SK-N-SH (cell line): ENCODE data around the gene UGDH. TPM values are rescaled to one million over a fixed set of nuclear protein-coding genes. Genes with fewer than 3 reads are reported as not detected.

Source experiments
- CTCF ChIA-PET: fragments of 300-600, 350-600 bp; formaldehyde crosslinking; extraction: SDS; loops from one replicate; lab custom pipeline; 2021; lab: Yijun Ruan, JAX
- POLR2A ChIA-PET: fragments of 350-600 bp; sonication (Branson Sonifier 250); formaldehyde crosslinking; extraction: SDS; loops from one replicate; lab custom pipeline; 2020; ENCODE audit warnings: antibody characterized with exemption, inconsistent platforms; lab: Yijun Ruan, JAX
- DNase-seq: peaks from one replicate; pipeline ENCODE4 v3.0.0; 2012
- H2AFZ ChIP-seq: fragments of 200-600 bp; sonication (generic); 2 replicates; pipeline ENCODE4 v1.8.1; 2016; ENCODE audit warnings: antibody characterized with exemption, mild to moderate bottlenecking, low read depth
- H3F3A ChIP-seq: fragments of 200-600 bp; sonication (generic); replicated peaks from 2 replicates; pipeline ENCODE3; 2016; ENCODE audit warnings: antibody characterized with exemption, mild to moderate bottlenecking; ENCODE audit not compliant: insufficient read depth
- H3K27ac ChIP-seq, 2 experiments: fragments of 200-500 bp in 1 of 2; fragments of 200-600 bp in 1 of 2; sonication (Bioruptor generic) in 1 of 2; sonication (generic), shearing (Covaris generic) in 1 of 2; 2 replicates each; pipeline versions ENCODE4 v1.5.1 to v1.6.1; 2014 to 2016; ENCODE audit warnings: low read depth in 2 of 2, inconsistent platforms in 1 of 2, low read length in 1 of 2, mild to moderate bottlenecking in 1 of 2, mixed read lengths in 1 of 2
- H3K27me3 ChIP-seq: fragments of 200-600 bp; sonication (generic), shearing (Covaris generic); 2 replicates; pipeline ENCODE4 v1.6.1; 2016; ENCODE audit warnings: mixed run types; ENCODE audit not compliant: insufficient read depth
- H3K36me3 ChIP-seq, 2 experiments: fragments of 200-500 bp in 1 of 2; fragments of 200-600 bp in 1 of 2; sonication (Bioruptor generic) in 1 of 2; sonication (generic) in 1 of 2; replicated peaks in 1 of 2; 2 replicates each; pipeline versions ENCODE3 to v1.5.1; 2014 to 2016; ENCODE audit warnings: low read length in 1 of 2, mild to moderate bottlenecking in 1 of 2; ENCODE audit not compliant: insufficient read depth in 2 of 2, control insufficient read depth in 1 of 2
- H3K4me1 ChIP-seq, 2 experiments: fragments of 200-500 bp in 1 of 2; fragments of 200-600 bp in 1 of 2; sonication (Bioruptor generic) in 1 of 2; sonication (generic), shearing (Covaris generic) in 1 of 2; 2 replicates each; pipeline versions ENCODE4 v1.5.1 to v1.6.1; 2014 to 2016; ENCODE audit warnings: low read depth in 1 of 2, low read length in 1 of 2, mixed run types in 1 of 2; ENCODE audit not compliant: insufficient read depth in 2 of 2, control insufficient read depth in 1 of 2
- H3K4me2 ChIP-seq: fragments of 200-600 bp; sonication (generic), shearing (Covaris generic); 2 replicates; pipeline ENCODE4 v1.6.1; 2017; ENCODE audit warnings: mixed run types
- H3K4me3 ChIP-seq, 2 experiments: fragments of 200-500 bp in 1 of 2; fragments of 200-600 bp in 1 of 2; sonication (Bioruptor generic) in 1 of 2; sonication (generic), shearing (Covaris generic) in 1 of 2; 2 replicates each; pipeline versions ENCODE4 v1.5.1 to v1.8.1; 2014 to 2016; ENCODE audit warnings: low read depth in 2 of 2, inconsistent platforms in 1 of 2, low read length in 1 of 2, mild to moderate bottlenecking in 1 of 2, mixed read lengths in 1 of 2, moderate library complexity in 1 of 2
- H3K79me2 ChIP-seq: fragments of 200-600 bp; sonication (generic); 2 replicates; pipeline ENCODE4 v1.8.1; 2017; ENCODE audit warnings: mild to moderate bottlenecking; ENCODE audit not compliant: insufficient read depth
- H3K9ac ChIP-seq: fragments of 200-600 bp; sonication (generic); 2 replicates; pipeline ENCODE4 v1.6.1; 2017; ENCODE audit warnings: mixed run types
- H3K9me2 ChIP-seq: fragments of 200-600 bp; sonication (generic); 2 replicates; pipeline ENCODE4 v1.6.1; 2017; ENCODE audit warnings: mixed run types
- H3K9me3 ChIP-seq: fragments of 200-600 bp; sonication (generic); 2 replicates; pipeline ENCODE4 v1.6.1; 2017; ENCODE audit warnings: mixed run types, mild to moderate bottlenecking, moderate library complexity
- H4K20me1 ChIP-seq: fragments of 200-600 bp; sonication (generic); 2 replicates; pipeline ENCODE4 v1.6.1; 2017; ENCODE audit warnings: mild to moderate bottlenecking, mixed run types; ENCODE audit not compliant: insufficient read depth
- EZH2phosphoT487 ChIP-seq: fragments of 200-600 bp; sonication (generic); IDR thresholded peaks from 2 replicates; pipeline ENCODE4 v1.6.1; 2017; ENCODE audit warnings: low read depth, mixed run types, mild to moderate bottlenecking, antibody characterized with exemption, moderate library complexity, borderline replicate concordance
- FOSL2 ChIP-seq: IDR thresholded peaks from 2 replicates; pipeline ENCODE4 v1.4.0; 2012; ENCODE audit warnings: low read depth, mild to moderate bottlenecking, moderate library complexity, borderline replicate concordance
- FOXJ3 ChIP-seq: sonication (generic); formaldehyde crosslinking; IDR thresholded peaks from 2 replicates; pipeline ENCODE4 v1.5.1; 2020; ENCODE audit warnings: mild to moderate bottlenecking, missing genetic modification reagents
- FOXM1 ChIP-seq: IDR thresholded peaks from 2 replicates; pipeline ENCODE4 v1.4.0; 2012; ENCODE audit warnings: low read depth, mild to moderate bottlenecking
- GABPA ChIP-seq: IDR thresholded peaks from 2 replicates; pipeline ENCODE4 v1.4.0; 2012; ENCODE audit warnings: low read depth, mild to moderate bottlenecking
- JUND ChIP-seq: IDR thresholded peaks from 2 replicates; pipeline ENCODE4 v1.4.0; 2012
- NRF1 ChIP-seq: IDR thresholded peaks from 2 replicates; pipeline ENCODE4 v1.6.1; 2012; ENCODE audit warnings: low read depth, mild to moderate bottlenecking, low read length
- POLR2AphosphoS5 ChIP-seq: IDR thresholded peaks from 2 replicates; pipeline ENCODE4 v1.6.1; 2012; ENCODE audit warnings: low read depth, low read length
- RCOR1 ChIP-seq: fragments of 150-350 bp; IDR thresholded peaks from 2 replicates; pipeline ENCODE4 v1.6.1; 2017; ENCODE audit warnings: antibody characterized with exemption, low read length
- RXRA ChIP-seq: IDR thresholded peaks from 2 replicates; pipeline ENCODE4 v1.4.0; 2012; ENCODE audit warnings: low read depth, mild to moderate bottlenecking, borderline replicate concordance
- SMC3 ChIP-seq: IDR thresholded peaks from 2 replicates; pipeline ENCODE4 v1.6.1; 2012; ENCODE audit warnings: low read depth, low read length, improper control_type of control experiment
- WGBS: methylation state at CpG from one replicate; pipeline ENCODE4 v1.1.6; 2017; ENCODE audit warnings: low lambda C conversion rate; 5-methylcytosine and 5-hydroxymethylcytosine counted together
- polyA plus RNA-seq, 3 experiments: library from polyadenylated mRNA; depleted of rRNA; stranded (reverse); fragments of >200 nt; gene quantifications; 2 replicates each; pipeline ENCODE4 v1.2.3, GENCODE V29; 2012
- TF ChIP-seq, protein P1 (sequence below): fragments of 150-350 bp; IDR thresholded peaks from 2 replicates; pipeline ENCODE4 v1.6.1; 2017; ENCODE audit warnings: antibody characterized with exemption, low read length, low read depth, borderline replicate concordance
- TF ChIP-seq, protein P2 (sequence below): IDR thresholded peaks from 2 replicates; pipeline ENCODE4 v1.4.0; 2012; ENCODE audit warnings: low read depth, borderline replicate concordance
- TF ChIP-seq, protein P3 (sequence below): fragments of 150-350 bp; IDR thresholded peaks from 2 replicates; pipeline ENCODE4 v1.6.1; 2016; ENCODE audit warnings: mild to moderate bottlenecking, low read depth, low read length
- TF ChIP-seq, protein P4 (sequence below): fragments of 200-600 bp; sonication (generic); IDR thresholded peaks from 2 replicates; pipeline ENCODE4 v1.6.1; 2017; ENCODE audit warnings: antibody characterized with exemption, mild to moderate bottlenecking, moderate library complexity
- TF ChIP-seq, protein P5 (sequence below): IDR thresholded peaks from 2 replicates; pipeline ENCODE4 v1.4.0; 2012; ENCODE audit warnings: low read depth, borderline replicate concordance

Gene UGDH
- polyA plus RNA-seq, 1 of the 3 experiments (the other 2 are of a cell fraction): 41.6 TPM

DNA sequence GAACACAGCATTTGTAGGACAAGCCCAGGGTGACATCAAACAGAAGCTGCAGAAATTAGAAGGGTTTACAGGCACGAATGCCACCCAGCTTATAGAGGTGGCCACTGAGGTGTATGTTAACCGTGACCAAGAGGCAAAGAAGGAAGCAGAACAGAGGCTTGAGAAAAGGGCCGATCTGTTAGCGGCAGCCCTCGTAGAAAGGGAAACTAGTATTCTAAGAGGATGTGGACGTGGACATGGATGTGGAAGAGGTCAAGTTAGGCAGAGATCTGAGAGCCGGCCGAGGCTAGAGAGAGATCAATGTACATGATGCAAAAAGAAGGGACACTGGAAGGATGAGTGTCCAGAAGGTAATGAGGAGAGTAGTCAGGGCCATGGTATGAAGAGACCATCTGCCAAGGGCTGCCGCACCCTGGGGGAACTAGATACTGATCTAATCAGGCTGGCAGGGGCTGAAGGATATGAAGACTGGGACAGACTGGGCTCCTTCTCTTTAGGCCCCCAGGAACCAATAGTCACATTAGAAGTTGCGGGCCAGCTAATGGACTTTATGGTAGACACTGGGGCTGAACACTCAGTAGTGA, 40.9 kb downstream of the UGDH start:
- POLR2A ChIA-PET: no interaction called here
- H3K4me2 ChIP-seq: no peak overlapping the region
- TF ChIP-seq NRF1: no peak
- TF ChIP-seq EZH2phosphoT487: no peak
- TF ChIP-seq FOSL2: no peak
- no peak for TF ChIP-seq RCOR1
- TF ChIP-seq GABPA: no peak
- TF ChIP-seq, protein P1, sequence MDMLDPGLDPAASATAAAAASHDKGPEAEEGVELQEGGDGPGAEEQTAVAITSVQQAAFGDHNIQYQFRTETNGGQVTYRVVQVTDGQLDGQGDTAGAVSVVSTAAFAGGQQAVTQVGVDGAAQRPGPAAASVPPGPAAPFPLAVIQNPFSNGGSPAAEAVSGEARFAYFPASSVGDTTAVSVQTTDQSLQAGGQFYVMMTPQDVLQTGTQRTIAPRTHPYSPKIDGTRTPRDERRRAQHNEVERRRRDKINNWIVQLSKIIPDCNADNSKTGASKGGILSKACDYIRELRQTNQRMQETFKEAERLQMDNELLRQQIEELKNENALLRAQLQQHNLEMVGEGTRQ: no peak
- TF ChIP-seq, protein P2, sequence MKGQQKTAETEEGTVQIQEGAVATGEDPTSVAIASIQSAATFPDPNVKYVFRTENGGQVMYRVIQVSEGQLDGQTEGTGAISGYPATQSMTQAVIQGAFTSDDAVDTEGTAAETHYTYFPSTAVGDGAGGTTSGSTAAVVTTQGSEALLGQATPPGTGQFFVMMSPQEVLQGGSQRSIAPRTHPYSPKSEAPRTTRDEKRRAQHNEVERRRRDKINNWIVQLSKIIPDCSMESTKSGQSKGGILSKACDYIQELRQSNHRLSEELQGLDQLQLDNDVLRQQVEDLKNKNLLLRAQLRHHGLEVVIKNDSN: no peak
- TF ChIP-seq, protein P3, sequence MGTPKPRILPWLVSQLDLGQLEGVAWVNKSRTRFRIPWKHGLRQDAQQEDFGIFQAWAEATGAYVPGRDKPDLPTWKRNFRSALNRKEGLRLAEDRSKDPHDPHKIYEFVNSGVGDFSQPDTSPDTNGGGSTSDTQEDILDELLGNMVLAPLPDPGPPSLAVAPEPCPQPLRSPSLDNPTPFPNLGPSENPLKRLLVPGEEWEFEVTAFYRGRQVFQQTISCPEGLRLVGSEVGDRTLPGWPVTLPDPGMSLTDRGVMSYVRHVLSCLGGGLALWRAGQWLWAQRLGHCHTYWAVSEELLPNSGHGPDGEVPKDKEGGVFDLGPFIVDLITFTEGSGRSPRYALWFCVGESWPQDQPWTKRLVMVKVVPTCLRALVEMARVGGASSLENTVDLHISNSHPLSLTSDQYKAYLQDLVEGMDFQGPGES: no peak
- no peak for TF ChIP-seq RXRA
- no peak for TF ChIP-seq SMC3
- no peak for TF ChIP-seq POLR2AphosphoS5
- TF ChIP-seq FOXJ3 (CRISPR knock-in tag): no peak
- TF ChIP-seq, protein P4, sequence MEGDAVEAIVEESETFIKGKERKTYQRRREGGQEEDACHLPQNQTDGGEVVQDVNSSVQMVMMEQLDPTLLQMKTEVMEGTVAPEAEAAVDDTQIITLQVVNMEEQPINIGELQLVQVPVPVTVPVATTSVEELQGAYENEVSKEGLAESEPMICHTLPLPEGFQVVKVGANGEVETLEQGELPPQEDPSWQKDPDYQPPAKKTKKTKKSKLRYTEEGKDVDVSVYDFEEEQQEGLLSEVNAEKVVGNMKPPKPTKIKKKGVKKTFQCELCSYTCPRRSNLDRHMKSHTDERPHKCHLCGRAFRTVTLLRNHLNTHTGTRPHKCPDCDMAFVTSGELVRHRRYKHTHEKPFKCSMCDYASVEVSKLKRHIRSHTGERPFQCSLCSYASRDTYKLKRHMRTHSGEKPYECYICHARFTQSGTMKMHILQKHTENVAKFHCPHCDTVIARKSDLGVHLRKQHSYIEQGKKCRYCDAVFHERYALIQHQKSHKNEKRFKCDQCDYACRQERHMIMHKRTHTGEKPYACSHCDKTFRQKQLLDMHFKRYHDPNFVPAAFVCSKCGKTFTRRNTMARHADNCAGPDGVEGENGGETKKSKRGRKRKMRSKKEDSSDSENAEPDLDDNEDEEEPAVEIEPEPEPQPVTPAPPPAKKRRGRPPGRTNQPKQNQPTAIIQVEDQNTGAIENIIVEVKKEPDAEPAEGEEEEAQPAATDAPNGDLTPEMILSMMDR: no peak
- no peak for TF ChIP-seq JUND
- TF ChIP-seq, protein P5, sequence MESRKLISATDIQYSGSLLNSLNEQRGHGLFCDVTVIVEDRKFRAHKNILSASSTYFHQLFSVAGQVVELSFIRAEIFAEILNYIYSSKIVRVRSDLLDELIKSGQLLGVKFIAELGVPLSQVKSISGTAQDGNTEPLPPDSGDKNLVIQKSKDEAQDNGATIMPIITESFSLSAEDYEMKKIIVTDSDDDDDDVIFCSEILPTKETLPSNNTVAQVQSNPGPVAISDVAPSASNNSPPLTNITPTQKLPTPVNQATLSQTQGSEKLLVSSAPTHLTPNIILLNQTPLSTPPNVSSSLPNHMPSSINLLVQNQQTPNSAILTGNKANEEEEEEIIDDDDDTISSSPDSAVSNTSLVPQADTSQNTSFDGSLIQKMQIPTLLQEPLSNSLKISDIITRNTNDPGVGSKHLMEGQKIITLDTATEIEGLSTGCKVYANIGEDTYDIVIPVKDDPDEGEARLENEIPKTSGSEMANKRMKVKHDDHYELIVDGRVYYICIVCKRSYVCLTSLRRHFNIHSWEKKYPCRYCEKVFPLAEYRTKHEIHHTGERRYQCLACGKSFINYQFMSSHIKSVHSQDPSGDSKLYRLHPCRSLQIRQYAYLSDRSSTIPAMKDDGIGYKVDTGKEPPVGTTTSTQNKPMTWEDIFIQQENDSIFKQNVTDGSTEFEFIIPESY: no peak
- no peak for TF ChIP-seq FOXM1
- no peaks in the 10 kb centered on the region for H3F3A ChIP-seq
- H3K27me3 ChIP-seq: no peaks in the 10 kb centered on the region
- H3K36me3 ChIP-seq: no peaks in the 10 kb centered on the region
- no peak overlapping the region for H3K27ac ChIP-seq
- H4K20me1 ChIP-seq: no peaks in the 10 kb centered on the region
- no peak overlapping the region for H3K4me3 ChIP-seq
- 86% methylated on average over 10 of the region's 10 CpGs for WGBS
- H3K9me3 ChIP-seq: no peaks in the 10 kb centered on the region
- H3K79me2 ChIP-seq: no peaks in the 10 kb centered on the region
- no peak for DNase-seq
- CTCF ChIA-PET: no interaction called here
- H3K9ac ChIP-seq: no peak overlapping the region
- H3K4me1 ChIP-seq: no peaks in the 10 kb centered on the region
- H3K9me2 ChIP-seq: no peaks in the 10 kb centered on the region
- H2AFZ ChIP-seq: no peak overlapping the region
